IMR-90 (cell line): ENCODE measurements around the gene KRTAP20-3. TPM values are rescaled to one million over a fixed set of nuclear protein-coding genes. Genes with fewer than 3 reads are reported as not detected.

Source experiments
- ATAC-seq: fragments of 200-7000 bp; cut with Tn5 transposase; 2 replicates; pipeline ENCODE4 v1.9.1; 2020; ENCODE audit warnings: low read depth, mild to moderate bottlenecking, moderate library complexity
- BruUV-seq: library from RNA; stranded (reverse); fragments of 400-500 nt; replicated peaks from 2 replicates; lab custom pipeline; 2021; lab: Mats Ljungman, UMichigan
- CTCF ChIA-PET: fragments of 300-600 bp; formaldehyde crosslinking; extraction: SDS; loops from one replicate; lab custom pipeline; 2021; ENCODE audit warnings: antibody characterized with exemption; lab: Yijun Ruan, JAX
- POLR2A ChIA-PET: fragments of 300-600 bp; sonication (Branson Sonifier 250); formaldehyde crosslinking; loops from one replicate; lab custom pipeline; 2022; ENCODE audit warnings: antibody characterized with exemption; ENCODE audit not compliant: unreplicated experiment; lab: Charles Lee
- DNase-seq: peaks from one replicate; pipeline ENCODE4 v3.0.0; 2013
- H2AFZ ChIP-seq: replicated peaks from 2 replicates; pipeline ENCODE3; 2013; ENCODE audit warnings: low read length, mild to moderate bottlenecking; ENCODE audit not compliant: poor library complexity
- H2AK5ac ChIP-seq: 2 replicates; pipeline ENCODE4 v1.6.1; 2013; ENCODE audit warnings: low read depth, low read length, inconsistent platforms
- H2AK9ac ChIP-seq: replicated peaks from 2 replicates; pipeline ENCODE3; 2013; ENCODE audit warnings: mild to moderate bottlenecking, low read depth, low read length, moderate library complexity; ENCODE audit not compliant: poor library complexity
- H2BK120ac ChIP-seq: 2 replicates; pipeline ENCODE4 v1.6.1; 2013; ENCODE audit warnings: low read depth, low read length, inconsistent platforms
- H2BK15ac ChIP-seq: 3 replicates; pipeline ENCODE4 v1.6.1; 2013; ENCODE audit warnings: low read depth, low read length, inconsistent platforms
- H2BK20ac ChIP-seq: 2 replicates; pipeline ENCODE4 v1.6.1; 2013; ENCODE audit warnings: low read depth, mild to moderate bottlenecking, inconsistent platforms, low read length, moderate library complexity
- H2BK5ac ChIP-seq: 2 replicates; pipeline ENCODE4 v1.6.1; 2013; ENCODE audit warnings: mild to moderate bottlenecking, low read depth, low read length, inconsistent platforms; ENCODE audit not compliant: poor library complexity, severe bottlenecking
- H3K14ac ChIP-seq: replicated peaks from 2 replicates; pipeline ENCODE4 v1.6.1; 2013; ENCODE audit warnings: low read depth, low read length, inconsistent platforms
- H3K18ac ChIP-seq: 2 replicates; pipeline ENCODE4 v1.6.1; 2013; ENCODE audit warnings: low read depth, low read length, control low read depth
- H3K23ac ChIP-seq: 2 replicates; pipeline ENCODE4 v1.6.1; 2013; ENCODE audit warnings: low read depth, low read length, inconsistent platforms
- H3K27ac ChIP-seq: 2 replicates; pipeline ENCODE4 v1.5.1; 2013; ENCODE audit warnings: mild to moderate bottlenecking, control low read depth, low read length; ENCODE audit not compliant: insufficient read depth
- H3K27me3 ChIP-seq: 2 replicates; pipeline ENCODE4 v1.6.1; 2013; ENCODE audit warnings: low read length; ENCODE audit not compliant: control insufficient read depth, insufficient read depth
- H3K36me3 ChIP-seq: 2 replicates; pipeline ENCODE4 v1.6.1; 2013; ENCODE audit warnings: low read length, mixed read lengths; ENCODE audit not compliant: control insufficient read depth, insufficient read depth
- H3K4ac ChIP-seq: 2 replicates; pipeline ENCODE4 v1.6.1; 2013; ENCODE audit warnings: low read depth, low read length, inconsistent platforms
- H3K4me1 ChIP-seq: 2 replicates; pipeline ENCODE4 v1.6.1; 2013; ENCODE audit warnings: low read length, mixed read lengths; ENCODE audit not compliant: control insufficient read depth, insufficient read depth
- H3K4me2 ChIP-seq: 2 replicates; pipeline ENCODE4 v1.6.1; 2013; ENCODE audit warnings: low read depth, mild to moderate bottlenecking, control low read depth, low read length, moderate library complexity
- H3K4me3 ChIP-seq: 2 replicates; pipeline ENCODE4 v1.5.1; 2013; ENCODE audit warnings: low read depth, mild to moderate bottlenecking, control low read depth, low read length, moderate library complexity; ENCODE audit not compliant: insufficient read depth
- H3K56ac ChIP-seq: 2 replicates; pipeline ENCODE4 v1.6.1; 2013; ENCODE audit warnings: low read length, inconsistent platforms; ENCODE audit not compliant: insufficient read depth; ENCODE audit errors: extremely low read depth
- H3K79me1 ChIP-seq, 2 experiments: 2 replicates each; pipeline ENCODE4 v1.6.1; 2013; ENCODE audit warnings: low read length in 2 of 2, inconsistent platforms in 1 of 2, low read depth in 1 of 2
- H3K9ac ChIP-seq: 2 replicates; pipeline ENCODE4 v1.6.1; 2013; ENCODE audit warnings: low read depth, low read length, control low read depth
- H3K9me1 ChIP-seq: 2 replicates; pipeline ENCODE4 v1.6.1; 2013; ENCODE audit warnings: low read length, inconsistent platforms; ENCODE audit not compliant: insufficient read depth
- H3K9me3 ChIP-seq: 2 replicates; pipeline ENCODE4 v1.6.1; 2013; ENCODE audit warnings: low read length; ENCODE audit not compliant: control insufficient read depth, insufficient read depth
- H4K20me1 ChIP-seq: 2 replicates; pipeline ENCODE4 v1.6.1; 2013; ENCODE audit warnings: low read length, inconsistent platforms; ENCODE audit not compliant: insufficient read depth
- H4K5ac ChIP-seq: 2 replicates; pipeline ENCODE4 v1.6.1; 2013; ENCODE audit warnings: mild to moderate bottlenecking, low read depth, low read length, control low read depth
- H4K8ac ChIP-seq, 2 experiments: 2 replicates each; pipeline ENCODE4 v1.6.1; 2013; ENCODE audit warnings: low read depth in 2 of 2, low read length in 2 of 2, control low read depth in 1 of 2, inconsistent platforms in 1 of 2
- H4K91ac ChIP-seq: 2 replicates; pipeline ENCODE4 v1.6.1; 2013; ENCODE audit warnings: low read depth, low read length, inconsistent platforms; ENCODE audit not compliant: insufficient read depth
- BHLHE40 ChIP-seq: fragments of 150-350 bp; IDR thresholded peaks from 2 replicates; pipeline ENCODE4 v1.6.1; 2016; ENCODE audit warnings: mild to moderate bottlenecking, low read depth, low read length
- CHD1 ChIP-seq: IDR thresholded peaks from 2 replicates; pipeline ENCODE4 v1.6.1; 2012; ENCODE audit warnings: low read depth, low read length, improper control_type of control experiment
- CTCF ChIP-seq: conservative IDR thresholded peaks from 2 replicates; pipeline ENCODE4 v1.5.1; 2012; ENCODE audit warnings: mild to moderate bottlenecking, low read depth, low read length, improper control_type of control experiment
- FOS ChIP-seq: fragments of 150-350 bp; IDR thresholded peaks from 2 replicates; pipeline ENCODE4 v1.6.1; 2016; ENCODE audit warnings: low read depth, low read length
- MAFK ChIP-seq: IDR thresholded peaks from 2 replicates; pipeline ENCODE4 v1.6.1; 2012; ENCODE audit warnings: low read depth, low read length, improper control_type of control experiment
- MXI1 ChIP-seq: IDR thresholded peaks from 2 replicates; pipeline ENCODE4 v1.6.1; 2012; ENCODE audit warnings: low read depth, mild to moderate bottlenecking, low read length, moderate library complexity, borderline replicate concordance
- POLR2A ChIP-seq: IDR thresholded peaks from 2 replicates; pipeline ENCODE4 v1.6.1; 2012; ENCODE audit warnings: mild to moderate bottlenecking, low read depth, low read length
- dilution Hi-C: fragments of 300-500 bp; cut with HindIII; formaldehyde crosslinking; loops from one replicate; pipeline ENCODE4 v1.14.3; 2018; ENCODE audit warnings: low sequenced_read_pairs; ENCODE audit not compliant: unreplicated experiment
- in situ Hi-C: fragments of 300-500 bp; cut with MboI; formaldehyde crosslinking; loops from 3 replicates; pipeline ENCODE4 v1.14.3; 2019; ENCODE audit warnings: low sequenced_read_pairs, inconsistent platforms, mixed read lengths
- intact Hi-C: fragments of 100-400 bp; cut with micrococcal nuclease; formaldehyde crosslinking; loops from 2 replicates; pipeline ENCODE4 v1.10.0; 2022
- polyA plus RNA-seq, 3 experiments: library from polyadenylated mRNA; depleted of rRNA; stranded (reverse); fragments of >200 nt; gene quantifications; 2 replicates each; pipeline ENCODE4 v1.2.3, GENCODE V29; 2012; ENCODE audit warnings: low replicate concordance in 1 of 3
- total RNA-seq: library from RNA; depleted of rRNA; stranded (reverse); fragments of >200 nt; gene quantifications from 2 replicates; pipeline ENCODE4 v1.2.3, GENCODE V29; 2012

KRTAP20-3 gene
- total and polyA plus RNA-seq, 2 of the 4 experiments (the other 2 are of a cell fraction): not detected

GRCh38 chr21:30615199-30615598 is 27.5 kb upstream of the KRTAP20-3 start:
- H2BK120ac ChIP-seq: no peak overlapping the region
- no peak overlapping the region for H4K91ac ChIP-seq
- no peak overlapping the region for H2BK15ac ChIP-seq
- no peak overlapping the region for H2AK9ac ChIP-seq
- H3K27ac ChIP-seq: no peak overlapping the region
- H2BK5ac ChIP-seq: no peak overlapping the region
- no peak overlapping the region for H3K4me2 ChIP-seq
- H3K27me3 ChIP-seq: no peaks in the 10 kb centered on the region
- no peaks in the 10 kb centered on the region for H3K79me1 ChIP-seq
- no peak for TF ChIP-seq CHD1
- no peak for TF ChIP-seq CTCF
- TF ChIP-seq MXI1: no peak
- no peak for TF ChIP-seq BHLHE40
- no peak for TF ChIP-seq MAFK
- TF ChIP-seq POLR2A: no peak
- TF ChIP-seq FOS: no peak
- no peak overlapping the region for H3K4ac ChIP-seq
- no peak overlapping the region for H2BK20ac ChIP-seq
- in situ Hi-C loops: no loop called here
- no peaks in the 10 kb centered on the region for H3K36me3 ChIP-seq
- no peaks in the 10 kb centered on the region for H3K4me1 ChIP-seq
- H3K9me3 ChIP-seq: peaks cover 14% of the 10 kb centered on the region
- ATAC-seq (no peak), DNase-seq (no peak)
- CTCF ChIA-PET: no interaction called here
- no peak overlapping the region for H3K9ac ChIP-seq
- H2AFZ ChIP-seq: no peak overlapping the region
- no peak overlapping the region for H3K56ac ChIP-seq
- no peak overlapping the region for H3K14ac ChIP-seq
- no peaks in the 10 kb centered on the region for H3K9me1 ChIP-seq
- intact Hi-C loops: no loop called here
- no TSS peak for BruUV-seq
- H3K18ac ChIP-seq: no peak overlapping the region
- no peaks in the 10 kb centered on the region for H4K20me1 ChIP-seq
- POLR2A ChIA-PET: no interaction called here
- no peak overlapping the region for H3K4me3 ChIP-seq
- no peak overlapping the region for H3K23ac ChIP-seq
- H4K8ac ChIP-seq: no peak overlapping the region
- dilution Hi-C loops: no loop called here
- no peak overlapping the region for H2AK5ac ChIP-seq
- H4K5ac ChIP-seq: no peak overlapping the region
